DND-41 (cell line): ENCODE results near the gene NMRK1.

Experiments
- ATAC-seq: fragments of 200-7000 bp; cut with Tn5 transposase; 3 replicates; pipeline ENCODE4 v1.9.1; 2021; ENCODE audit warnings: low read depth; ENCODE audit not compliant: insufficient read depth
- DNase-seq: peaks from one replicate; pipeline ENCODE4 v3.0.0-alpha.2; 2020
- H2AFZ ChIP-seq: 2 replicates; pipeline ENCODE4 v1.6.0; 2012; ENCODE audit warnings: low read depth, low read length
- H3K27ac ChIP-seq: 2 replicates; pipeline ENCODE4 v1.5.1; 2012; ENCODE audit warnings: low read length, inconsistent platforms
- H3K27me3 ChIP-seq: fragments of 200-600 bp; sonication (generic); 2 replicates; pipeline ENCODE4 v1.6.0; 2012; ENCODE audit warnings: low read length, mild to moderate bottlenecking, inconsistent platforms; ENCODE audit not compliant: insufficient read depth, poor library complexity
- H3K36me3 ChIP-seq: 2 replicates; pipeline ENCODE4 v1.5.1; 2012; ENCODE audit warnings: low read length, inconsistent platforms; ENCODE audit not compliant: insufficient read depth
- H3K4me1 ChIP-seq: 2 replicates; pipeline ENCODE4 v1.5.1; 2012; ENCODE audit warnings: mild to moderate bottlenecking, low read length; ENCODE audit not compliant: insufficient read depth
- H3K4me2 ChIP-seq: 2 replicates; pipeline ENCODE4 v1.6.0; 2012; ENCODE audit warnings: mild to moderate bottlenecking, moderate library complexity, low read length, inconsistent platforms; ENCODE audit not compliant: insufficient read depth
- H3K4me3 ChIP-seq, 2 experiments: fragments of 200-600 bp in 1 of 2; shearing (Covaris generic) in 1 of 2; 2 replicates each; pipeline ENCODE4 v1.5.1; 2012 to 2016; ENCODE audit warnings: inconsistent platforms in 2 of 2, low read length in 2 of 2, mild to moderate bottlenecking in 2 of 2, low read depth in 1 of 2, moderate library complexity in 1 of 2
- H3K79me2 ChIP-seq: 2 replicates; pipeline ENCODE4 v1.6.0; 2012; ENCODE audit warnings: low read length, inconsistent platforms; ENCODE audit not compliant: insufficient read depth
- H3K9ac ChIP-seq: 2 replicates; pipeline ENCODE4 v1.6.0; 2012; ENCODE audit warnings: low read depth, mild to moderate bottlenecking, inconsistent platforms, low read length, moderate library complexity
- H3K9me3 ChIP-seq: 2 replicates; pipeline ENCODE4 v1.5.1; 2012; ENCODE audit warnings: low read length, moderate library complexity, mild to moderate bottlenecking, inconsistent platforms; ENCODE audit not compliant: insufficient read depth, severe bottlenecking
- H4K20me1 ChIP-seq: 2 replicates; pipeline ENCODE4 v1.6.0; 2012; ENCODE audit warnings: low read length; ENCODE audit not compliant: insufficient read depth
- CTCF ChIP-seq: IDR thresholded peaks from 2 replicates; pipeline ENCODE4 v1.5.1; 2012; ENCODE audit warnings: borderline replicate concordance, low read length, moderate library complexity, mild to moderate bottlenecking; ENCODE audit not compliant: poor library complexity, severe bottlenecking; ENCODE audit errors: extremely low read depth
- EZH2 ChIP-seq: IDR thresholded peaks from 3 replicates; pipeline ENCODE4 v1.6.1; 2012; ENCODE audit warnings: borderline replicate concordance, low read depth, mild to moderate bottlenecking, moderate library complexity, low read length, inconsistent platforms; ENCODE audit not compliant: severe bottlenecking

NMRK1 gene

GRCh38 chr9:75121914-75122558 lies 34.1 kb upstream of the NMRK1 start:
- H3K4me2 ChIP-seq, result no peak overlapping the region
- no peak overlapping the region for H3K9ac ChIP-seq
- H3K9me3 ChIP-seq, result no peaks in the 10 kb centered on the region
- no peaks in the 10 kb centered on the region for H3K4me1 ChIP-seq
- H3K4me3 ChIP-seq, result no peak overlapping the region
- no peak overlapping the region for H2AFZ ChIP-seq
- peaks cover 56% of the 10 kb centered on the region for H3K79me2 ChIP-seq
- peaks cover 40% of the 10 kb centered on the region for H3K36me3 ChIP-seq
- no peaks in the 10 kb centered on the region for H3K27me3 ChIP-seq
- TF ChIP-seq CTCF, result no peak
- TF ChIP-seq EZH2, result no peak
- ATAC-seq (no peak), DNase-seq (no peak)
- no peaks in the 10 kb centered on the region for H4K20me1 ChIP-seq
- H3K27ac ChIP-seq, result no peak overlapping the region

GRCh38 chr9:75120686-75121085 lies 32.7 kb upstream of the NMRK1 start:
- Histone ChIP-seq H3K9me3 (no peaks in the 10 kb centered on the region), H2AFZ (no peak overlapping the region), H3K27ac (no peak overlapping the region), H3K79me2 (peaks cover 63% of the 10 kb centered on the region), H3K4me1 (no peaks in the 10 kb centered on the region), H3K9ac (no peak overlapping the region), H3K4me2 (no peak overlapping the region), H3K36me3 (peaks cover 40% of the 10 kb centered on the region), H3K4me3 (no peak overlapping the region), H4K20me1 (no peaks in the 10 kb centered on the region), H3K27me3 (no peaks in the 10 kb centered on the region)
- TF ChIP-seq CTCF (no peak), EZH2 (no peak)
- DNase-seq, result no peak
- ATAC-seq, result no peak

- H3K4me1 ChIP-seq, result no peaks in the 10 kb centered on the region
- no peaks in the 10 kb centered on the region for H4K20me1 ChIP-seq
- no peaks in the 10 kb centered on the region for H3K9me3 ChIP-seq
- peaks cover 34% of the 10 kb centered on the region for H3K36me3 ChIP-seq
- no peaks in the 10 kb centered on the region for H3K27me3 ChIP-seq
- no peak for DNase-seq
- ATAC-seq, result no peak
- H3K4me3 ChIP-seq, result no peak overlapping the region
- no peak overlapping the region for H3K27ac ChIP-seq
- TF ChIP-seq CTCF (no peak), EZH2 (no peak)
- no peak overlapping the region for H3K4me2 ChIP-seq
- H3K79me2 ChIP-seq, result peaks cover 76% of the 10 kb centered on the region
- H3K9ac ChIP-seq, result no peak overlapping the region
- no peak overlapping the region for H2AFZ ChIP-seq
These were observed 29.6 kb upstream of the NMRK1 start for GRCh38 chr9:75117564-75117963.
